KMS-11 (cell line): ENCODE data around the gene HEXB.

Experiments
- H2AFZ ChIP-seq: fragments of 200-600 bp; sonication (generic); 2 replicates; pipeline ENCODE4 v1.6.1; 2016; ENCODE audit warnings: antibody characterized with exemption, mixed run types, low read depth
- H3K27ac ChIP-seq: fragments of 200-600 bp; sonication (generic); 2 replicates; pipeline ENCODE4 v1.6.1; 2016; ENCODE audit warnings: mild to moderate bottlenecking, mixed run types
- H3K27me3 ChIP-seq: fragments of 200-600 bp; sonication (generic); 2 replicates; pipeline ENCODE4 v1.6.1; 2017; ENCODE audit warnings: mild to moderate bottlenecking, low read depth, mixed run types, moderate library complexity; ENCODE audit not compliant: insufficient read depth
- H3K36me3 ChIP-seq: fragments of 200-600 bp; sonication (generic); 2 replicates; pipeline ENCODE4 v1.6.1; 2017; ENCODE audit warnings: mild to moderate bottlenecking, mixed run types; ENCODE audit not compliant: insufficient read depth
- H3K4me1 ChIP-seq: fragments of 200-600 bp; sonication (generic); 2 replicates; pipeline ENCODE4 v1.6.1; 2016; ENCODE audit warnings: mild to moderate bottlenecking, low read depth, mixed run types; ENCODE audit not compliant: poor library complexity, severe bottlenecking
- H3K4me2 ChIP-seq: fragments of 200-600 bp; sonication (generic); 2 replicates; pipeline ENCODE4 v1.7.0; 2016; ENCODE audit warnings: mild to moderate bottlenecking, mixed run types
- H3K4me3 ChIP-seq: fragments of 200-600 bp; sonication (generic); IDR thresholded peaks from 2 replicates; pipeline ENCODE4 v1.6.1; 2017; ENCODE audit warnings: low read depth, low read length, mixed read lengths; ENCODE audit not compliant: insufficient read depth
- H3K79me2 ChIP-seq: fragments of 200-600 bp; sonication (generic); 2 replicates; pipeline ENCODE4 v1.6.1; 2016; ENCODE audit warnings: low read depth, mixed run types; ENCODE audit not compliant: insufficient read depth
- H3K9ac ChIP-seq: fragments of 200-600 bp; sonication (generic); 2 replicates; pipeline ENCODE4 v1.6.1; 2016; ENCODE audit warnings: mild to moderate bottlenecking, mixed run types
- H4K20me1 ChIP-seq: fragments of 200-600 bp; sonication (generic); 2 replicates; pipeline ENCODE4 v1.6.1; 2016; ENCODE audit warnings: mild to moderate bottlenecking, mixed run types; ENCODE audit not compliant: insufficient read depth
- TF ChIP-seq, protein P1 (sequence below): fragments of 200-600 bp; sonication (generic); conservative IDR thresholded peaks from 2 replicates; pipeline ENCODE4 v1.6.1; 2017; ENCODE audit warnings: low read depth, mild to moderate bottlenecking, antibody characterized with exemption, low read length, moderate library complexity, mixed read lengths

HEXB gene

DNA sequence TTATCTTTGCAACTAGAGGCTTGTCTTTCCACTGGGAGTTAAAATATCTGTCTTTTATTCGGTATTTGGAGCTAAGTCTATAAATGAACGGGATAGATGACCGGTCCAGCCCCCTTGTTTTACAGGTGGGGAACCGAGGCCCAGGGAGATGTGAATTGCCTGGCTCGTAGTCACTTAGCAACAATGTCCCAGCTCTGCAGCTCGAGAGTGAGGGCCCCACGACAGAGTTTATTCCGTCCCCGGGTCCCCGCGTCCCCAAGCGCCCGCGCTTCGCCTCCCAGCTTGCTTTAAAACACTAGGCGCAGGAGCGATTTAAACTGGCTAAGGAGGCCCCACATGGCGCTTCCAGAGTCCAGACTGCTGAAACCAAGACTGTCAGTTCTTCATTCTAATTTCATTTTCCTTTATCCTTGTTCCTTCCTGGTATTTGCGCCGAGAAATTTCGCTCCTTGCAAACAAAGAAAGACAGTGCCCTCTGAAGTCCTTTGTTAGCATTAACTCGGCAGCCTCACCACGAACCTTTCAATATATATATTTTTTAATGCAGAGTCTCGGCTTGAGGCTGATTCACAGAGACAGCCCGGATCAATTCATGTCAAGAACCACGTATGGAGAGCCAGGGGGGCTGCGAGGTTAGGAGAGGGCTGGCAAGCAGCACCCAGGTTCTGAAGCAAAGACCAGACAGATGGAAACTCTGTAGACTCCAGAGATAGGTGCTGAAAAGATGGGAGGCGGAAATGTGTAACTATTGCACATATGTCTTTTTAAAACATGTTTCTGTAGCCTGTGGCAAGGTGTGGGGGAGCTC is 43.1 kb upstream of the HEXB start:
- peak overlapping the region; percentile 60 for H3K27ac ChIP-seq
- peaks cover 34% of the 10 kb centered on the region for H3K79me2 ChIP-seq
- peaks cover 26% of the 10 kb centered on the region for H4K20me1 ChIP-seq
- peak overlapping the region; percentile 71; the same call in 1 of the 2 replicates for H2AFZ ChIP-seq
- peak overlapping the region; percentile 75 for H3K4me2 ChIP-seq
- TF ChIP-seq, protein P1, sequence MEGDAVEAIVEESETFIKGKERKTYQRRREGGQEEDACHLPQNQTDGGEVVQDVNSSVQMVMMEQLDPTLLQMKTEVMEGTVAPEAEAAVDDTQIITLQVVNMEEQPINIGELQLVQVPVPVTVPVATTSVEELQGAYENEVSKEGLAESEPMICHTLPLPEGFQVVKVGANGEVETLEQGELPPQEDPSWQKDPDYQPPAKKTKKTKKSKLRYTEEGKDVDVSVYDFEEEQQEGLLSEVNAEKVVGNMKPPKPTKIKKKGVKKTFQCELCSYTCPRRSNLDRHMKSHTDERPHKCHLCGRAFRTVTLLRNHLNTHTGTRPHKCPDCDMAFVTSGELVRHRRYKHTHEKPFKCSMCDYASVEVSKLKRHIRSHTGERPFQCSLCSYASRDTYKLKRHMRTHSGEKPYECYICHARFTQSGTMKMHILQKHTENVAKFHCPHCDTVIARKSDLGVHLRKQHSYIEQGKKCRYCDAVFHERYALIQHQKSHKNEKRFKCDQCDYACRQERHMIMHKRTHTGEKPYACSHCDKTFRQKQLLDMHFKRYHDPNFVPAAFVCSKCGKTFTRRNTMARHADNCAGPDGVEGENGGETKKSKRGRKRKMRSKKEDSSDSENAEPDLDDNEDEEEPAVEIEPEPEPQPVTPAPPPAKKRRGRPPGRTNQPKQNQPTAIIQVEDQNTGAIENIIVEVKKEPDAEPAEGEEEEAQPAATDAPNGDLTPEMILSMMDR: peak; percentile 37
- peak overlapping the region; percentile 50; the same call in 1 of the 2 replicates for H3K9ac ChIP-seq
- peaks cover 16% of the 10 kb centered on the region for H3K4me1 ChIP-seq
- H3K4me3 ChIP-seq: no peak overlapping the region
- H3K36me3 ChIP-seq: no peaks in the 10 kb centered on the region
- no peaks in the 10 kb centered on the region for H3K27me3 ChIP-seq

- no peak overlapping the region for H3K4me3 ChIP-seq
- TF ChIP-seq, protein P1: no peak
- no peak overlapping the region for H3K4me2 ChIP-seq
- H3K36me3 ChIP-seq: no peaks in the 10 kb centered on the region
- no peak overlapping the region for H3K27ac ChIP-seq
- H4K20me1 ChIP-seq: peaks cover 20% of the 10 kb centered on the region
- peaks cover 15% of the 10 kb centered on the region for H3K4me1 ChIP-seq
- H2AFZ ChIP-seq: no peak overlapping the region; the same call in 1 of the 2 replicates
- no peak overlapping the region for H3K9ac ChIP-seq
- H3K79me2 ChIP-seq: peaks cover 28% of the 10 kb centered on the region
- H3K27me3 ChIP-seq: no peaks in the 10 kb centered on the region
These were observed 42.5 kb upstream of the HEXB start for GRCh38 chr5:74642543-74642863.

- Histone ChIP-seq H3K4me1 (peaks cover 15% of the 10 kb centered on the region), H3K4me2 (no peak overlapping the region), H3K36me3 (no peaks in the 10 kb centered on the region), H2AFZ (no peak overlapping the region), H3K4me3 (no peak overlapping the region), H3K9ac (no peak overlapping the region), H3K27ac (no peak overlapping the region), H3K27me3 (no peaks in the 10 kb centered on the region), H4K20me1 (peaks cover 14% of the 10 kb centered on the region; the same call in 1 of the 2 replicates), H3K79me2 (peaks cover 22% of the 10 kb centered on the region)
- TF ChIP-seq, protein P1: no peak
These were observed 41.9 kb upstream of the HEXB start for GRCh38 chr5:74643111-74643562.

GRCh38 chr5:74647096-74647495 is 37.9 kb upstream of the HEXB start:
- Histone ChIP-seq H3K4me1 (peaks cover 27% of the 10 kb centered on the region), H3K4me3 (no peak overlapping the region), H4K20me1 (no peaks in the 10 kb centered on the region), H3K27ac (no peak overlapping the region), H3K4me2 (no peak overlapping the region; the same call in 1 of the 2 replicates), H3K9ac (no peak overlapping the region), H3K36me3 (no peaks in the 10 kb centered on the region), H3K79me2 (no peaks in the 10 kb centered on the region), H2AFZ (no peak overlapping the region), H3K27me3 (no peaks in the 10 kb centered on the region)
- TF ChIP-seq, protein P1: no peak
